ENCODE measurements around the gene NDUFS7.
A peak's percentile ranks its signal among the peaks of the same experiment; 100 is the strongest.

Gene NDUFS7

DNA sequence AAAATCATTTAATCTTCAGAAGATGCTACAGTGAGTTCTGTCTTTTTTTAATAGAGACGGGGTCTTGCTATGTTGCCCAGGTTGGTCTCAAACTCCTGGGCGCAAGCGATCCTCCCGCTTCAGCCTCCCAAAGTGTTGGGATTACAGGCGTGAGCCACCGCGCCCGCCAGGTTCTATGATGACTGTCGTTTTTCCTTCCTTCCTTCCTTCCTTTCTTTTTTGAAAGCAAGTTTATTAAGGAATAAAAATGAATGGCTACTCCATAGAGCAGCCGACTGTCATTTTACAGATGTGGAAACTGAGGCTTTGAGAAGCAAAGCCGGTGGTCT is 18.1 kb downstream of the NDUFS7 start:
- DNase-seq = no peak

- no peak for DNase-seq
Measured at GRCh38 chr19:1402411-1403070, 18.8 kb downstream of the NDUFS7 start.

DNA sequence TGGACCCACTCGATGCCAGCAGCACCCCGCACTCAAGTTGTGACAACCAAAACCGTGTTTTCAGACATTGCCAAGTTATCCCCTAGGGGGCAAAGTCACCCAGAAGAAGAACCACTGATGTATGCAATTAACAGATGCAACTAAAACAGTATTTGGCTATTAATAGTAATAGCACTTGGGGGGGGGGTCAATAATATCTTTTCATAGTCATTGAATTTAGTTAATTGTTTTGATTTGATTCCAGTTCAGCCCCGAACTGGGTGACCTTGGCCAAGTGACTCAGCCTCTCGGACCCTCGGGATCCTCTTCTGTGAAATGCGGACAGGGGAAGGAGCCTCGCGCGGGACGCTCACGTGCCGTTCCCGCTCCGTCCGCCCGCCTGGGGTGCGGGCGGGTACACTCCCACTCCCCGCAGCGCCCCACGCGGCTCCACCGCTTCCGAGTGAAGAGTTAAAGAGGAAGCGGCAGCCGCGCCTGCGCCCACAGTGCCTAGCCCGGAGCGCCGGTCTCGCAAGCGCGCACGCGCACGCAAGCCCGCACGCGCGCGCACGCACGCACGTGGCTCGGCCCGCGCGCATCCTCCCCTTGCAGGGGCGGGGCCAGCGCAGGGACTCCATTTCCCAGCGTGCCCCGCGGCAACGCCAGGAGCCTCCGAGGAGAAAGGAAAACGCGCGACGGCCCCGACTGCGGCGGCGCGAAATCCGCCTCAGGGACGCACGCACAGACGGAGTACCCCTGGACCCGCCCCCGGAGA is 23.2 kb downstream of the NDUFS7 start:
- peak; percentile 99 for DNase-seq

DNA sequence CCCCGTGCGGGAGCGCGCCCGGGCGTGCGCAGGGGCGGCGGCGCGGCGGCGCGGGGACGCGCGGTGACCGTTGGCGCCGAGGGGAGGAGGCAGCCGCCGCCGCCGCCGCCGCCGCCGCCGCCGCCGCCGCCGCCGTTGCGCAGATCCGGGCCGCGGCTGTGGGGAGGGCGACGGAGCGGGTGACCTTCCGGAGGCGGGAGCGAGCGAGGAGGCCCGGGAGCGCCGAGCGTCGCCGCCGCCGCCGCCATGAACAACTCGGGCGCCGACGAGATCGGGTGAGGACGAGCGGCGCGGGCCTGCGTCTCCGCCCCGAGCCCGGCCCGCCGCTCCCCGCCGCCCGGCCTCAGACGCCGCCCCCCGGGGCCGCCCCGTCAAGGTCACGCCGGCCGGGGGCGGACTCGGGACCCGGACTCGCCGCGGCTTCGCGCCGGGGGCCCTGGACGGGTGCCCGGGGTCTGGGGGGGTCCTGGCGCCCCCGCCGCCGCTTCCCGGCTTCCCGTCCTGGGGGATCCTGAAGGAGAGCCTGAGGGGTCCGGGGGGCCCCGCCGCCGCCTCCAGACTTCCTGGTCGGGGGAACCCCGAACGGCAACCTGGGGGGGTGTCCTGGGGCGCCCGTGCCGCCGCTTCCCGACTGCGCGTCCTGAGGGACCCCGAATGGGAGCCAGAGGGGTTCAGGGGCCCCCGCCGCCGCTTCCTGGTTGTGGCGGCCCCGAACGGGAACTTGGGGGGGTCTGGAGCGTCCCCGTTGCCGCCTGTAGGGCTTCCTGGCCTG is 24.0 kb downstream of the NDUFS7 start, which contains the start of gene DAZAP1:
DAZAP1 (plus strand) TSS at position 59 of the 772 bp plus-strand sequence; CDS start at position 247, 188 bp downstream.
- DNase-seq = no peak

DNA sequence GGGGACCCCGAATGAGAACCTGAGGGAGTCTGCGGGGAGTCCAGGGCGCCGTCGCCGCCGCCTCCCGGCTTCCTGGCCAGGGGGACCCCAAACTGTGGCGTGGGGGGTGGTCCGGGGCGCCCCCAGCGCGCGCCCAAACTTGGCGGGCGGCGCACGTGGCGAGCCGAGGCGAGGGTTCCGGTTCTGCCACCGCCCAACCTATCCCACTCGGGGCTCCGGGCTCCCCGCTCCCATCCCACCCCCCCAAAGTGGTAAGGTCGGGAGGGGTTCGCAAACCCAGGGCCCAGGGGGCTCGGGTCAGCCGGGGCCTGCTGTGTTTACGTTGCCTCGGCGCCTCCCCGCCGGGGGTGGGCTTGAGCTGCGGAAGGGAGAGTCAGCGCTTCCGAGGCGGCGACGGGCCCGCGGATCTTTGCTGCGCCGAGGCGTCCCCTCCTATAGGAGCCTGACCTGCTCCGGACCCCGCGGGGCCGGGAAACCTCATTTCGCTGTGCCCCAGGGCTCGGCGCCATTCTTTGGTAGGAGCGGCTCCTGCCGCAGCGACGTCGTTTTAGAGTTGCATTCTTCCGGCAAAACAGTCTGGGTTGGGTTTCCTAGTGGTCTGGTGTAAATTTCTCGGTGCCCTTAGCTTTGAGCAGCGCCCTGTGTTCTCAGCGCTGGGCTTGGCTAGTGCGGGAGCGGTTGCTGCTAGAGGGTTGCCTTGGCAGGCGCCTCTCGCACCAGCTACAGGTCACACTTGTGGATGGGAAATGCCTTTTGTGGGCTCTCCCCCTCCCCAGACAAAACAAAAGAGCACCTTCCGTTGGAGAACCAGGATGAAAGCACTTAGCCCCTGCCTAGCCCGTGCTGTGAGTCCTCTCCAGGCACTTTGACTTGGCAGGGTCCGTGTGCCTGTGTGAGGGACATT is 24.8 kb downstream of the NDUFS7 start:
- peak; percentile 61 for DNase-seq

DNA sequence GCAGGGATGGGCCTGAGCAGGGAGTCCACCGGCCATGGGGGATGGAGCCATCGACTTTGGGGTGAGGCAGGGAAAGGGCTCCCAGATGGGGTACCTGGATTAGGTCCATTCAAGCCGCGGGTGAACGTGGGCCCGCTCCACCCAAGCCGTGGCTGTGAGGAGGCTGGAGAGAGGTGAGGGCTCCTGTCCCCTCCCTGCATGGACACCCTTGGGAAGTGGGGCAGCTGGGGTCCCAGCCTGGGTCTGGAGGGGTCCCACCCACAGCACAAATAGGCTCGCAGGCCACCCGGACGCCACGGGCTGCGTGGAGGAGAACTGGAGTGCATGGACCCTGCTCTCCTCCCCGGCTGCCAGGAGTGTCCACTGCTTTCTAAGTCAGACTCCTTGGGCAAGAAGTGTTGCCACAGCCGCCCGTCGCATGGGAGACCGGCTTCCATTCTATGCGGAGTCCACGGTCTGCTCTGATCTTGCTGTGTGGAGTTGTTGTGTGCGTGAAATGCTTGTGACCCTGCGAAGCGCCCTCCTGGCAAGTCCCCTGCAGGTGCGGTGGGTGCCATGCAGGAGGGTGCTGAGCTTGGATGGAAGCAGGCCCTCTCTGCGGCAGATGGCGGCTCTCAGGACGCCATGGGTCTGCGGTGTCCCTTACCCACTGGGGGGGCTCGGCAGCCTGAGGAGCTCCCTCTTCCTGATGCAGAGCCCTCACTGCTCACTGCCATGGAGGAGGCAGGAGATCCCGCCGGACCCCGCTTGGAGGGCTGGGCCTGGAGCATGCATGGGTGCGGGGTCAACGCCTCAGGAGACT is 25.7 kb downstream of the NDUFS7 start:
- DNase-seq = no peak

GRCh38 chr19:1410136-1410786 is 26.6 kb downstream of the NDUFS7 start:
- no peak for DNase-seq

DNA sequence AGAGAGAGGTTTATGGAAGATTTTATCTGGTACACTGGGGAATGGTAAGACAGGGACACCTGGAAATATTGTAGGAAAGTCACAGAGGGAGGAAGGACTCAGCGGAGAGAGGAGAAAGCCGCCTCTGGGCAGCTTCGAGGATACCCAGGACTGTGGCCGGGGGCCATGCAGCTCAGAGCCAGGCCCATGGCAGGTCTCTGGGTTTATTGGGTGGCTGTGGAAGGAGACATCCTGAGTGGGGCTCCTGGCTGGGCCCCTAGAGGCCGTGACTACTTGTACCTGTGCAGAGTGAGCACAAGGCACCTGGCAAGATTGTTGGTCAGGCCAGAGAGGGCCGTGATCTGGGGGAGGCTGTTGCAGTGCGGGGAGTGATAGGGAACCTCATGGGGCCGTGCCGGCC is 27.1 kb downstream of the NDUFS7 start:
- DNase-seq = no peak

GRCh38 chr19:1411255-1412191 is 27.8 kb downstream of the NDUFS7 start:
- DNase-seq = no peak

DNA sequence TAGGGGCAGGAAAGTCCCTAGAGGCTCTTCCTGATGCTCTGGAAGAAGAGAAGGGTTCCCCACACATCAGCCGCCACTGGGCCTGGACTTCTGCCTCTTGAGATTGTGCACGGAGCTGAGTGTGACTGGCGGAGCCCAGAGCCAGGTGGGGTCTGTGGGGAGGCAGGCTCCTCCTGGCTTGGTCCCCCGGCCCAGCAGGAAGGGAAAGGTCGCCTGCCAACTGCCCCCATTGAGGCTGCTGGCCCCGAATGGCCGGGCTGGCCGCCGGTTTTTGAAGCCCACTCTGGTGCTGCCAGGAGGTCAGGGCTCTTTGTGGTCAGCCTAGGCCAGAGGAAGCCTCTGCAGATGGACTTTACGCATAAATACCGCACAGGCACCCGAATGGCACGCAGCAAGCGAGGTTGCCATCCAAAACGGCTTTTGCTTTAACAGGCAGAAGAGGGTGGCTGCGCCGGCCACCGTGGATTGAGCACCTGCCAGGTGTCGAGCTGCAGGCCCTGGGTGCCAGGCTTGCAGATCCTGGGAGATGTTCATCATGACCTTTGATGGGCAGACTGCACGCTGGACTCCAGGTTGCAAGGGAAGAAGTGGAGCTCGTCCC is 28.7 kb downstream of the NDUFS7 start:
- no peak for DNase-seq

DNA sequence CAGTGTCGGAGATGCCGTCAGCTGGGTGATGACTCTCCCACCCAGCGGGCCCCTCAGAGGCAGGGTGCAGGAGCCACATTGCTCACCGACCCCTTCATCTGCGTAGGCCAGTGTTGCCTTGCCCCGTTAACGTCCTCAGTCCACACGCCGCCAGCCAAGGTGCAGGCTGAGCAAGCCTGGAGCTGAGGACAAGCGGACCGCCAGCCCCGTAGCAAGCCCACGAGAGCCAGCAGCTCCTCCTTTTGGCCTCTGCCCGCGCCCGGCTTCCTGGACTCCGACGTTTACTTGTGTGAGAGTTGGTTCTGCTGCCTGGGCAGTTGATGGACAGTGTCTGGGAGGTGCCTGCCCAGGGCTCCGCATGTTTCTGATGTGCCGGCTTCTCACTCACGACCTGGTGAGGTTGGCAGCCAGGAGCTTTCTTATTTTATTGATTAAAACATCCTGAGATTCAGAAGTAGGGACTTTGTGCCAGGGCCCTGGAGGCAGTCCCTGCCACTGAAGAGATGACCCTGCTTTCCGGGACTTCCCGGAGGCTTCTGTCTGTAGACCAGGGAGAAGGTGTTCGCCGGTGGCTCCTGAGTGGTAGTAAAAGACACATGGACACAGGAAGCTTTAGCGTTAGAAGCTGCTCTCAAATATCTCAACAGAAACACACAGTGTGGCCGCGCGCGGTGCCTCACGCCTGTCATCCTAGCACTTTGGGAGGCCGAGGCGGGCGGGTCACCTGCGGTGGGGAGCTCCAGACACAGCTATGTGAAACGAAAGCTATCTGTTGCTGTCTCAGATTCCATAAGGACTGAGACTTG is 29.5 kb downstream of the NDUFS7 start:
- no peak for DNase-seq

GRCh38 chr19:1416014-1416841 is 32.5 kb downstream of the NDUFS7 start:
- no peak for DNase-seq

GRCh38 chr19:1417145-1417544 is 33.4 kb downstream of the NDUFS7 start:
- DNase-seq = no peak

DNA sequence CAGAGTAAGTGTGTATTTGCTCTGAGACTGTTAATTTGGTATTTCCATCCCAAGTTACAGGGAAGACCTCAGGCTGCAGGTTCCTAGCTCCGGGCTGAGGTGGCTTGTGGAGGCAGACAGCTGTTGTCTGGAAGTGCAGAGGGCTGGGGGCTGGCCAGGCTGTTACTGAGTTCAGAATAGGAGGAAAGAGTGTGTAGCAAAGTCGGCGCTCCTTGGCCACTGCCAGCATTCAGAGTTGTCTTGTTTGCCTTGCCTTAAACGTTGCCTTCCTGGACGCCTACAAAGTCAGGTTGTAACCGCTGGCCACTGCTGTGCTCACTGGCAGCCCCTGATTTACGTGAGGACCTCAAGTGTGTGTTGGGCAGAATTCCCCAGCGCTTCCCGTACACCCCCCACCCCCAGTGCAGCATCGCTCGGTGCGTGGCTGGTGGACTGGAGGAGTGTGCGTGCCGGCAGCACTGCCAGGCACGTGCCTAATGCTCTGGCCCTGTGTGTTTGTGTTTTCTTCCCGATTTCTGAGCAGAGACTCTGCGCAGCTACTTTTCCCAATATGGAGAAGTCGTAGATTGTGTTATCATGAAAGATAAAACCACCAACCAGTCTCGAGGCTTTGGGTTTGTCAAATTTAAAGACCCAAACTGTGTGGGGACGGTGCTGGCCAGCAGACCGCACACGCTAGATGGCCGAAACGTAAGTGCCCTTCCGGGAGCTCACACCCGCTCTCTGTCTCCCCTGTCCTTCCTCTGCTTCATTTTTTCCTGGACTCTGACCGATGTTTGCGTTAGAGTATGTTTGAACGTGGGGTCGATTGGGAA is 34.2 kb downstream of the NDUFS7 start:
- no peak for DNase-seq

DNA sequence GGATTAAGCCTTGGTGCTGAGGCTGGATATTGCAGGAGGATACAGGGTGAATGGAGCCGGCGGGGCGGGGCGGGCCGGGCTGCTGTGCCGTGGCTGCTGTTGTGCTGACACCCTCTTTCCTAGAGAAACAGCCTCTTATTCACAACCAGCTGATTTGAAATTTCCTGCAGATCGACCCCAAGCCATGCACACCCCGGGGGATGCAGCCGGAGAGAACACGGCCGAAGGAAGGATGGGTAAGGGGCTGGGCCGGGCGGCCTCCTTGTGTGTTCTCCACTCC is 34.7 kb downstream of the NDUFS7 start:
- no peak for DNase-seq

- no peak for DNase-seq
Measured at GRCh38 chr19:1418951-1419738, 35.4 kb downstream of the NDUFS7 start.

All from CD4-positive, alpha-beta T cell treated with Interleukin-15 for 1 hour (primary cell).